ENCODE measurements around the gene KLHL35.

Gene KLHL35

DNA sequence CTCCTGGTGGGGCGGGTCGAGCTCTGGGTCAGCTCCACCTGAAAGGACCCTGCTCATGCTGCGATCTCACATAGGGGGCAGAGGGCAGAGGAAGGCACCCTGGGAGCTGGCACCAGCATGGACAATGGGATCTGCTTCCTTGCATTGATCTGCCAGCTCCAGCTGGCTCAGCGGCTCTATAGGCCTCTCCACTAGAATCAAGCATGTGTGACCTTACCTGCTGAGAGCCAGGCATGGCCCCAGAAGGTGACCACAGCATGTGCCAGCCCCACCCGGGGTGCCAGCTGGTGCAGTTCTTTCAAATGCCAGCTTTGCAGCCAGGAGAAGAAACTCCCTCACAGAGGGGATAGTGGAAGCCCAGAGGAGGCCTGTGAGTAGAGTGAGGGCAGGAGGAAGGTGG, 22.0 kb upstream of the KLHL35 start:
- TF ChIP-seq, protein P1, sequence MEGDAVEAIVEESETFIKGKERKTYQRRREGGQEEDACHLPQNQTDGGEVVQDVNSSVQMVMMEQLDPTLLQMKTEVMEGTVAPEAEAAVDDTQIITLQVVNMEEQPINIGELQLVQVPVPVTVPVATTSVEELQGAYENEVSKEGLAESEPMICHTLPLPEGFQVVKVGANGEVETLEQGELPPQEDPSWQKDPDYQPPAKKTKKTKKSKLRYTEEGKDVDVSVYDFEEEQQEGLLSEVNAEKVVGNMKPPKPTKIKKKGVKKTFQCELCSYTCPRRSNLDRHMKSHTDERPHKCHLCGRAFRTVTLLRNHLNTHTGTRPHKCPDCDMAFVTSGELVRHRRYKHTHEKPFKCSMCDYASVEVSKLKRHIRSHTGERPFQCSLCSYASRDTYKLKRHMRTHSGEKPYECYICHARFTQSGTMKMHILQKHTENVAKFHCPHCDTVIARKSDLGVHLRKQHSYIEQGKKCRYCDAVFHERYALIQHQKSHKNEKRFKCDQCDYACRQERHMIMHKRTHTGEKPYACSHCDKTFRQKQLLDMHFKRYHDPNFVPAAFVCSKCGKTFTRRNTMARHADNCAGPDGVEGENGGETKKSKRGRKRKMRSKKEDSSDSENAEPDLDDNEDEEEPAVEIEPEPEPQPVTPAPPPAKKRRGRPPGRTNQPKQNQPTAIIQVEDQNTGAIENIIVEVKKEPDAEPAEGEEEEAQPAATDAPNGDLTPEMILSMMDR (IDR thresholded peaks at IDR 0.05), result no peak
- Histone ChIP-seq H3K27ac (peak overlapping the region in 1 of 2 donors; percentile 3), H3K4me3 (no peak overlapping the region)
- no peak for DNase-seq (ENCODE audit: low spot score)

DNA sequence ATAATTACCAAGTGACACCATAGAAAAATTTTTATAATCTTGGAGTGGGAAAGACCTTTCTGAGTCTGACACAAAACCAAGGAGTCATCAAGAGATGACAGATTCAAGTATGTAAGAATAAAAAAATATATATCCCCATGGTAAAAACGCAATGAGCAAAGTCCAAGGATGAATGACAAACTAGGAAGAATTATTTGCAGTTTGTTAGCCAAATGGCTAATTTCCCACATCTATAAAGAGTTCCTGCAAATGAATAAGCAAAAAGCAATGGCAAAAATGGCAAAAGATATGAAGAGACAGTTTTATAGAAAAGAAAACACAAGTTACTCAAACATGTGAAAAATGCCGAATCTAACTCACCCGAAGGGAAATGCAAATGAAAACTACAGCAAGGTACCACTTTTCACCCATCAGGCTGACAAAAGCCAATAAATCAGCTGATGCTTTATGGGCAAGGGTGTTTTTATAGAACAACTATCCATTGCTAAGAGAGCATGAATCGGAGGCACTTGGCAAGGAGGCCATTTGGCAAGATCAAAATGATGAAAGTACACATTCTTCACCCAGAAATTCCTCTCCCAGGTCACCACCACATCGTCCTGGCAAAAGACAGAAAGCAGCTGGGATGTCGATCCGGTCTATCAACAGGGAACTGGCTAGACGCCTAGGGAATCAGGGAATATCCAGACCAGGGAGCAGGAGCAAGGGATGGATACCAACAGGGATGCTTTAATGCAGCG, 21.1 kb upstream of the KLHL35 start:
- H3K4me3 ChIP-seq, result no peak overlapping the region

DNA sequence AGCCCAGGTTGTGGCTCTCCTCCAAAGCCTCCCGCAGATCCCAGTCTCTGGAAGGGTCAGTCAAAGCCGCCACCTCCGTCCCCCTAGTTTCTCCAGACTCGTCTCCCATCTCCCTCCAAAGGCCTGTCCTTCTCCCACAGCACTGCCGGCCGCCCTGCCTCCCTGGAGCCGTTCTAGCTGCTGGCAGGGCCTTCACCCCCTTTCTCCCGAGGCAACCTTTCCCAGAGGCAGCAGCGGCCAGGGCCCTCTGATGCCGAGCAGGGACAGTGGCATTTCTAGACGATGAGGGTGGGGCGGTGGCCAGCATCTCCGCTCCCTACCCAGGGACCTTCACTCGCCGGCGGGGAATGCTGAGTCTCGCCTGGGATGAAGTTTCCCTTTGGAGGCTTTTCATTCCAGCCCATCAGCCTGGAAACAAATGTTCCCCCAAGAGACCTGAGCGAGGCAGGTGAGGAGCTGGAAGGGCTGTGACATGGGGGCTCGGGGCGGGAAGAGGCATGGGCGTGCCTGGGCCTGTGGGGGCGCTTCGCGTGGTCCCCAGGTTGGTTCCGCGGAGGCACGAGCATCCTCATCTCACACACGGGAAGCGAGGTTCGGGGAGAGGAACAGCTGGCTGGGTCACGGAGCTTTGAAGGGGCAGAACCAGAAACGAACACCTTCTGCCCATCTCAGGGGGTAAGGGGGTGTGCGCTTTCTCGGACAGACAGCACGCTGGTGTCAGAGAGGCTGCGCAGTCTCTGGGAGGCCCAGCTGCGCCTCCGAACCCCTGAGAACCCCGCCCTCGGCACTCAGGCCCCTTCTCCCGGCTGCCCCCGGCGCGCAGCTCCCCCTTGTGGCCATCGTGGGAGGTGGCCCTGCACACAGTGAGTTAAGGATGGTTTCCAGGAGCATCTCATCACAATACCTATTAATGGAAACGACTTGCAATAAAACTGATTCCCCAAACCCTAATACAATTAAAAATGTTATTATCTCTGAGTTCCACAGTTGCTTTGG, 18.1 kb upstream of the KLHL35 start:
- Histone ChIP-seq H3K27ac (no peak overlapping the region), H3K4me3 (no peak overlapping the region)
- TF ChIP-seq, protein P1 (IDR thresholded peaks at IDR 0.05), result peak; percentile 26
- no peak for DNase-seq (ENCODE audit: low spot score)

More for the DNA sequence above, 21.1 kb upstream of the KLHL35 start:
- TF ChIP-seq, protein P1 (IDR thresholded peaks at IDR 0.05), result no peak
- DNase-seq (ENCODE audit: low spot score), result no peak
- H3K27ac ChIP-seq, result peak overlapping the region in 1 of 2 donors; percentile 10

DNA sequence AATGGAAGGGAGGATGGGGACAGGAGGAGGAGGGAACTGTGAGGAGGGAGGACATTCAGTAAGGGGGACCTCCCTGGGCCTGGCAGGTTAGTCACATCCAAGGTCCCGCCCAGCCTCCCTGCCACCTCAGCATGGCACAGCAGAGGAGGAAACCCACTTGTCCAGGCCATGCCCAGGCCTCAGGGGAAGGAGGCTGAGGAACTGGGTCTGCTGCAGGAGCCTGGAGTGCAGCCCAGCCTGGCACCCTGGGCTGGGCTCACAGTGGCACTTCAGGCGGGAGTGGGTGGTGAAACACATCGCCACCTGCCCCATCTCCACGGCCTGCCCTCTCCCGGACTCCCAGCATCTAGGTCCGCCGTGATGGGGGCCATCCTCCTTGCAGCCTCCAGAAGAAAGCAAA, 17.2 kb upstream of the KLHL35 start:
- TF ChIP-seq, protein P1 (IDR thresholded peaks at IDR 0.05), result no peak
- H3K4me3 ChIP-seq, result no peak overlapping the region
- no peak overlapping the region for H3K27ac ChIP-seq
- no peak for DNase-seq (ENCODE audit: low spot score)

DNA sequence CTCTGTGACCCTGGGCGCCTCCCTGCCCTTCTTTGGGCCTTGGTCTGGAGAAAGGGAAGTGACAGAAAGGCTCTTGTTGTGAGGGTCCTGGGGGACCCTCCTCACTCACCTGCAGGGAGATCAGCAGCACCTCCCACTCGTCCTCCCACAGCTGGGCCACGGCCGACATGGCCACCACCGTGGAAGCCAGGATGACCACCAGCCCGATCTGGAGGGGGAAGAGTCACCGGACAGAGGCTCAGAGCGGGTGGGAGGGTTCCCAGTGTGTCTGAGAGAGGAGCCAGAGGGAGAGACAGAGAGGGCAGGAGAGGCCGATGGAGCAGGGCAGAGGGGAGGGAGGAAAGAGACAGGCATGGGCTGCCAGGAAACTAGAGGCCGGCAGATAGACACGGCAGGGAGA, 16.8 kb upstream of the KLHL35 start:
- TF ChIP-seq, protein P1 (IDR thresholded peaks at IDR 0.05), result no peak
- Histone ChIP-seq H3K27ac (no peak overlapping the region), H3K4me3 (no peak overlapping the region)
- DNase-seq (ENCODE audit: low spot score), result no peak

DNA sequence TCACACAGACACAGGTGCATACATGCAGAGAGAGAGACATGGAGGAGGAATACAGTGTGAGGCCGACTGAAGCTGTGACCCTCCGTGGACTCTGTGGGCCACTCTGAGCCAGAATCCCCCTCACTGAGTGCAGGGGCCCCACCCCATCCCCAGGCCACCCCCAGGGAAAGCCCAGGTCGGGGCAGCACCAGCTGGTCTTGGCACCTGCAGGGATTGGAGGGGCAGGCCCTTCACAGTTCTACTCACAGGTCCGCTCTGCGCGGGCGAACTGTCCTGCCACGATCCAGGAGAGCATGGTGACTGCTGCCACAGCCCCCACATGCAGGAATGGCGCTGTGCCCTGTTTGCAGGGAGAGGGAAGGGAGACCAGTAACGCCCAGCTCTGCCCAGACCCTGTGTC, 16.3 kb upstream of the KLHL35 start:
- Histone ChIP-seq H3K27ac (no peak overlapping the region), H3K4me3 (no peak overlapping the region)
- TF ChIP-seq, protein P1 (IDR thresholded peaks at IDR 0.05), result no peak
- no peak for DNase-seq (ENCODE audit: low spot score)

All from coronary artery (tissue), 2 donors.